ENCODE data around the gene SMAD6. TPM values are rescaled to one million over a fixed set of nuclear protein-coding genes. Genes with fewer than 3 reads are reported as not detected.

The SMAD6 gene
- total RNA-seq, 3 donors from 2014 or later (not counting 1 experiment from before 2014, with no cell fraction given) = 0.07 to 0.38 (median 0.09) TPM

DNA sequence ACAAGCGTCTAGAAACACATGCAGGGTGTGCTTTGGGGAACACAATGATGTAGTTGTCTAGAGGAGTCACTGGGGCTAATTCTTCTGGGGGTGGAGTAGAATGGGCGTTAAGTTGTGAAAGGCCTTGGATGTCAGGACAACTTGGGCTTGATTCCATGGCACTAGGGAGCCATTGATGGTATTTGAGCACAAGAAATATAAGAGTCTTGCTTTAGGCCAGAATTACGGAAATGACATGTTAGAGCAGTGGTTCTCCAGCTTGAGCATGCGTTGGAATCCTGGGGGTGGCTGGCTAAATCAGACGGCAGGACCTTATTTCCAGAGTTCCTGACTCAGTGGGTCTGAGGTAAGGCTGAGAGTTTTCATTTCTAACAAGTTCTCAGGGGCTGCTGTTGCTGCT is 29.2 kb upstream of the SMAD6 start:
- H3K4me1 ChIP-seq (ENCODE audit: control insufficient read depth, insufficient read depth, low read length) = peaks cover 12% of the 10 kb centered on the region
- Mint-ChIP-seq H3K9me3 (peaks cover 0 to 1% of the 10 kb centered on the region in 2 donors), H3K27me3 (ENCODE audit: low read depth in 2 of 2) (no peaks in the 10 kb centered on the region), H3K36me3 (no peaks in the 10 kb centered on the region), H3K4me3 (no peak overlapping the region), H3K27ac (no peak overlapping the region), H3K4me1 (peaks cover 6 to 29% of the 10 kb centered on the region in 2 donors)
- ATAC-seq (no peak), DNase-seq (no peak)
- intact Hi-C loops (cut with micrococcal nuclease) = no loop called here
- H3K27ac ChIP-seq (ENCODE audit: low read length) = no peak overlapping the region
- no peaks in the 10 kb centered on the region for H3K27me3 ChIP-seq (ENCODE audit: control insufficient read depth, insufficient read depth, low read length)
- TF ChIP-seq, protein P1, sequence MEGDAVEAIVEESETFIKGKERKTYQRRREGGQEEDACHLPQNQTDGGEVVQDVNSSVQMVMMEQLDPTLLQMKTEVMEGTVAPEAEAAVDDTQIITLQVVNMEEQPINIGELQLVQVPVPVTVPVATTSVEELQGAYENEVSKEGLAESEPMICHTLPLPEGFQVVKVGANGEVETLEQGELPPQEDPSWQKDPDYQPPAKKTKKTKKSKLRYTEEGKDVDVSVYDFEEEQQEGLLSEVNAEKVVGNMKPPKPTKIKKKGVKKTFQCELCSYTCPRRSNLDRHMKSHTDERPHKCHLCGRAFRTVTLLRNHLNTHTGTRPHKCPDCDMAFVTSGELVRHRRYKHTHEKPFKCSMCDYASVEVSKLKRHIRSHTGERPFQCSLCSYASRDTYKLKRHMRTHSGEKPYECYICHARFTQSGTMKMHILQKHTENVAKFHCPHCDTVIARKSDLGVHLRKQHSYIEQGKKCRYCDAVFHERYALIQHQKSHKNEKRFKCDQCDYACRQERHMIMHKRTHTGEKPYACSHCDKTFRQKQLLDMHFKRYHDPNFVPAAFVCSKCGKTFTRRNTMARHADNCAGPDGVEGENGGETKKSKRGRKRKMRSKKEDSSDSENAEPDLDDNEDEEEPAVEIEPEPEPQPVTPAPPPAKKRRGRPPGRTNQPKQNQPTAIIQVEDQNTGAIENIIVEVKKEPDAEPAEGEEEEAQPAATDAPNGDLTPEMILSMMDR (IDR thresholded peaks at IDR 0.05) = no peak
- no peaks in the 10 kb centered on the region for H3K36me3 ChIP-seq (ENCODE audit: control insufficient read depth, insufficient read depth, low read length)
- WGBS (ENCODE audit: insufficient coverage) = 79% methylated on average over 5 of the region's 5 CpGs
- no peaks in the 10 kb centered on the region for H3K9me3 ChIP-seq (ENCODE audit: control insufficient read depth, insufficient read depth, low read length)
- no peak overlapping the region for H3K4me3 ChIP-seq (ENCODE audit: low read length)

DNA sequence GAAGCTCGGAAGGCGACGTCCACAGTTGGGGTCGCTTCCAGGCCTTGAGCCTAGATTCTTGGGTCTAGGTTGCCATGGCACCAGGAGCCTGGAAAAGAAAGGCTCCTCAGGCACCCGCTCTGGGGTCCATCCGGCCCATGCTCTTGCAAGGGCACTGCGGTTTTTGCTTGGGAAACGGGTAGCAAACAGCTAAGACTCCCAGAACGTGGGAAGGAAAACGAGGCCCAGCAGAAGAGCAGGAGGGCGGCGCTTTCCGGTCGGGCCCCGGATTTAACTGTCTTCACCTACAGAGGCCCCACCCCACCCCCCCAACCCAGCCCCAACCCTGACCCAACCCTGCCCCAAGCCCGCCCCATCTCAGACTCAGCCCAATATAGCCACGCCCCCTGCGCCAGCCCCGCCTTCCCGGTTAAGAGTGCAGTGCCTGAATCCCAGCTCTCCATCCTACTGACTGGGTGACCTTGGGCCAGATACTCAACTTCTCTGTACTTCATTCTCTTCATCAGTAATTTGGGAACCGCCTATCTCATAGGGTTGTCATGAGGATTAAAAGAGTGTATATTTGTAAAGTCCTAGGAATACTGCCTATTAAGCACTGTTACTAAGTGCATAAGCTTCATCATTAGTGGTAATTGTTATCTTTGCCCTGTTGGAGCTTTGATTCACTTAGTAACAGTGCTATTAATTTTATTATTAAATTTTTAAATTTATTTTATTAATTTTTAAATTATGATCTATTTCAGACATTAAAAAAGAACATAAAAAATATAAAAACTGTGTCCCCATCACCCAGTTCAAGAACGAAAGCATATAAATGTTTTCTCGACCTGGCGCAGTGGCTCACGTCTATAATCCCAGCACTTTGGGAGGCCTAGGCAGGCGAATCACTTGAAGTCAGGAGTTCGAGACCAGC is 28.4 kb upstream of the SMAD6 start:
- TF ChIP-seq, protein P1 (IDR thresholded peaks at IDR 0.05) = no peak
- intact Hi-C loops (cut with micrococcal nuclease) = no loop called here
- Mint-ChIP-seq H3K4me3 (no peak overlapping the region), H3K27me3 (ENCODE audit: low read depth in 2 of 2) (no peaks in the 10 kb centered on the region), H3K36me3 (no peaks in the 10 kb centered on the region), H3K9me3 (no peaks in the 10 kb centered on the region), H3K4me1 (peaks cover 6 to 29% of the 10 kb centered on the region in 2 donors), H3K27ac (no peak overlapping the region)
- Histone ChIP-seq H3K4me1 (ENCODE audit: control insufficient read depth, insufficient read depth, low read length) (peaks cover 12% of the 10 kb centered on the region), H3K9me3 (ENCODE audit: control insufficient read depth, insufficient read depth, low read length) (no peaks in the 10 kb centered on the region), H3K27me3 (ENCODE audit: control insufficient read depth, insufficient read depth, low read length) (no peaks in the 10 kb centered on the region), H3K36me3 (ENCODE audit: control insufficient read depth, insufficient read depth, low read length) (no peaks in the 10 kb centered on the region), H3K4me3 (ENCODE audit: low read length) (no peak overlapping the region), H3K27ac (ENCODE audit: low read length) (no peak overlapping the region)
- ATAC-seq = peak in 2 of 3 donors; percentile 49 to 70
- 67% methylated on average over 25 of the region's 27 CpGs for WGBS (ENCODE audit: insufficient coverage)
- DNase-seq = peak in 1 of 2 donors; percentile 44

DNA sequence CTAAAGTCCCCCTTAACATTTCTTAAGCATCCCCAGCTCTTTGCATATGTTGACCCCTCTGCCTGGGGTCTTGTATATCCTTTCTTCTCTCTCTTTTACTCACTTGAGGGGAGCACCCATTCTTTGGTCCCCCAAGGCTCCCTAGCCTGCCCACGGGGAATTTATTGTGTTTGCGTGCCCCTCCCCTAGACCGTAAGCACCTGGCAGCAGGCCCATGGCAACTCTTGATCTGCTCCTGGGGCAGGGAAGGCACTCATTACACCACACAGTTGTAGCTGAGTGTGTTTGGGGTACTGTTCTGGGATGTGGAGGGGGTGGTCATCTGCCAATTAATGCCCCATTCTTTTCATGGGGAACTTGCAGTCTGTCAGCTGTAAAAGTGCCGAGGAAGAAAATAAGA is 27.3 kb upstream of the SMAD6 start:
- Histone ChIP-seq H3K36me3 (ENCODE audit: control insufficient read depth, insufficient read depth, low read length) (no peaks in the 10 kb centered on the region), H3K4me1 (ENCODE audit: control insufficient read depth, insufficient read depth, low read length) (peaks cover 12% of the 10 kb centered on the region), H3K27ac (ENCODE audit: low read length) (no peak overlapping the region), H3K9me3 (ENCODE audit: control insufficient read depth, insufficient read depth, low read length) (no peaks in the 10 kb centered on the region), H3K4me3 (ENCODE audit: low read length) (no peak overlapping the region), H3K27me3 (ENCODE audit: control insufficient read depth, insufficient read depth, low read length) (no peaks in the 10 kb centered on the region)
- 73% methylated on average over 4 of the region's 4 CpGs for WGBS (ENCODE audit: insufficient coverage)
- H3K4me3 Mint-ChIP-seq = no peak overlapping the region
- intact Hi-C loops (cut with micrococcal nuclease) = no loop called here
- no peaks in the 10 kb centered on the region for H3K9me3 Mint-ChIP-seq
- no peak overlapping the region for H3K27ac Mint-ChIP-seq
- TF ChIP-seq, protein P1 (IDR thresholded peaks at IDR 0.05) = no peak
- peaks cover 6 to 29% of the 10 kb centered on the region in 2 donors for H3K4me1 Mint-ChIP-seq
- DNase-seq (no peak), ATAC-seq (no peak)
- no peaks in the 10 kb centered on the region for H3K36me3 Mint-ChIP-seq
- H3K27me3 Mint-ChIP-seq (ENCODE audit: low read depth in 2 of 2) = no peaks in the 10 kb centered on the region

Data from natural killer cell (primary cell).